SK-N-SH treated with all-trans-retinoic acid at 6 μM for 48 hours (cell line): ENCODE data around the gene FAM20C.

ENCODE experiments used
- ATAC-seq: fragments of 200-7000 bp; cut with Tn5 transposase; 3 replicates; pipeline ENCODE4 v1.9.1; 2020; ENCODE audit warnings: mild to moderate bottlenecking, moderate library complexity
- ARNTL ChIP-seq: fragments of 450-650 bp; formaldehyde crosslinking; IDR thresholded peaks from 2 replicates; pipeline ENCODE4 v1.5.0; 2020; ENCODE audit warnings: low read depth, mild to moderate bottlenecking, moderate library complexity, borderline replicate concordance
- BACH2 ChIP-seq: fragments of 250-450 bp; sonication (Bioruptor Pico); IDR thresholded peaks from 2 replicates; pipeline ENCODE4 v1.9.0; 2021; ENCODE audit warnings: mild to moderate bottlenecking, borderline replicate concordance
- CREB5 ChIP-seq: fragments of 250-450 bp; sonication (Bioruptor Pico); IDR thresholded peaks from 2 replicates; pipeline ENCODE4 v1.5.1; 2020; ENCODE audit warnings: low read depth, mild to moderate bottlenecking, moderate library complexity
- CSDC2 ChIP-seq: fragments of 250-450 bp; sonication (Bioruptor Pico); IDR thresholded peaks from 2 replicates; pipeline ENCODE4 v1.5.0; 2020; ENCODE audit warnings: mild to moderate bottlenecking, moderate library complexity
- ESRRG ChIP-seq: fragments of 250-450 bp; sonication (Bioruptor Pico); IDR thresholded peaks from 2 replicates; pipeline ENCODE4 v1.6.1; 2021; ENCODE audit warnings: mild to moderate bottlenecking
- GLIS3 ChIP-seq: fragments of 250-450 bp; sonication (Bioruptor Pico); IDR thresholded peaks from 2 replicates; pipeline ENCODE4 v1.5.0; 2020; ENCODE audit warnings: mild to moderate bottlenecking, moderate library complexity
- ISL1 ChIP-seq: fragments of 250-450 bp; sonication (Bioruptor Pico); IDR thresholded peaks from 2 replicates; pipeline ENCODE4 v2.1.2; 2022; ENCODE audit warnings: mild to moderate bottlenecking, moderate library complexity
- OSR1 ChIP-seq: fragments of 250-450 bp; sonication (Bioruptor Pico); IDR thresholded peaks from 2 replicates; pipeline ENCODE4 v1.8.0; 2022; ENCODE audit warnings: moderate library complexity, mild to moderate bottlenecking, inconsistent platforms
- PPARA ChIP-seq: fragments of 250-450 bp; sonication (Bioruptor Pico); IDR thresholded peaks from 2 replicates; pipeline ENCODE4 v1.5.0; 2020; ENCODE audit warnings: mild to moderate bottlenecking, borderline replicate concordance
- RARB ChIP-seq: fragments of 250-450 bp; sonication (Bioruptor Pico); IDR thresholded peaks from 2 replicates; pipeline ENCODE4 v1.8.0; 2021; ENCODE audit warnings: mild to moderate bottlenecking, moderate library complexity
- SNAI2 ChIP-seq: fragments of 250-450 bp; sonication (Bioruptor Pico); IDR thresholded peaks from 2 replicates; pipeline ENCODE4 v1.5.0; 2020; ENCODE audit warnings: mild to moderate bottlenecking, moderate library complexity
- TCF4 ChIP-seq: fragments of 250-450 bp; sonication (Bioruptor Pico); IDR thresholded peaks from 2 replicates; pipeline ENCODE4 v1.8.0; 2021; ENCODE audit warnings: mild to moderate bottlenecking, moderate library complexity, borderline replicate concordance
- ZC3H10 ChIP-seq: fragments of 250-450 bp; sonication (Bioruptor Pico); IDR thresholded peaks from 2 replicates; pipeline ENCODE4 v1.5.1; 2021; ENCODE audit warnings: mild to moderate bottlenecking, moderate library complexity
- ZFP3 ChIP-seq: fragments of 250-450 bp; sonication (Bioruptor Pico); IDR thresholded peaks from 2 replicates; pipeline ENCODE4 v1.5.0; 2020; ENCODE audit warnings: mild to moderate bottlenecking, moderate library complexity
- ZNF565 ChIP-seq: fragments of 450-650 bp; formaldehyde crosslinking; conservative IDR thresholded peaks from 2 replicates; pipeline ENCODE4 v1.5.0; 2020; ENCODE audit warnings: low read depth, mild to moderate bottlenecking, moderate library complexity
- ZNF70 ChIP-seq: fragments of 450-650 bp; formaldehyde crosslinking; IDR thresholded peaks from 2 replicates; pipeline ENCODE4 v1.5.0; 2020; ENCODE audit warnings: mild to moderate bottlenecking, moderate library complexity
- TF ChIP-seq, protein P1 (sequence below): fragments of 250-450 bp; sonication (Bioruptor Pico); IDR thresholded peaks from 2 replicates; pipeline ENCODE4 v1.5.1; 2021; ENCODE audit warnings: mild to moderate bottlenecking, moderate library complexity
- TF ChIP-seq, protein P2 (sequence below): fragments of 250-450 bp; sonication (Bioruptor Pico); IDR thresholded peaks from 2 replicates; pipeline ENCODE4 v1.5.0; 2020; ENCODE audit warnings: mild to moderate bottlenecking, moderate library complexity
- TF ChIP-seq, protein P3 (sequence below): fragments of 250-450 bp; sonication (Bioruptor Pico); IDR thresholded peaks from 2 replicates; pipeline ENCODE4 v1.8.0; 2021; ENCODE audit warnings: low read depth, mild to moderate bottlenecking, moderate library complexity, borderline replicate concordance

Gene FAM20C

GRCh38 chr7:260441-261281 is 68.3 kb downstream of the FAM20C start:
- TF ChIP-seq ZNF565 (CRISPR knock-in tag) (no peak), ZFP3 (CRISPR knock-in tag) (no peak), GLIS3 (no peak), ZNF70 (no peak), ZC3H10 (no peak), PPARA (CRISPR knock-in tag) (no peak), CSDC2 (CRISPR knock-in tag) (no peak), TCF4 (CRISPR knock-in tag) (no peak), SNAI2 (CRISPR knock-in tag) (no peak), ARNTL (CRISPR knock-in tag) (no peak), RARB (CRISPR knock-in tag) (no peak)
- TF ChIP-seq, protein P1, sequence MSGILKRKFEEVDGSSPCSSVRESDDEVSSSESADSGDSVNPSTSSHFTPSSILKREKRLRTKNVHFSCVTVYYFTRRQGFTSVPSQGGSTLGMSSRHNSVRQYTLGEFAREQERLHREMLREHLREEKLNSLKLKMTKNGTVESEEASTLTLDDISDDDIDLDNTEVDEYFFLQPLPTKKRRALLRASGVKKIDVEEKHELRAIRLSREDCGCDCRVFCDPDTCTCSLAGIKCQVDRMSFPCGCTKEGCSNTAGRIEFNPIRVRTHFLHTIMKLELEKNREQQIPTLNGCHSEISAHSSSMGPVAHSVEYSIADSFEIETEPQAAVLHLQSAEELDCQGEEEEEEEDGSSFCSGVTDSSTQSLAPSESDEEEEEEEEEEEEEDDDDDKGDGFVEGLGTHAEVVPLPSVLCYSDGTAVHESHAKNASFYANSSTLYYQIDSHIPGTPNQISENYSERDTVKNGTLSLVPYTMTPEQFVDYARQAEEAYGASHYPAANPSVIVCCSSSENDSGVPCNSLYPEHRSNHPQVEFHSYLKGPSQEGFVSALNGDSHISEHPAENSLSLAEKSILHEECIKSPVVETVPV = no peak
- no peak for ATAC-seq

- no peak for ATAC-seq
- TF ChIP-seq BACH2 (CRISPR knock-in tag) (no peak), ARNTL (CRISPR knock-in tag) (no peak), GLIS3 (no peak), ISL1 (CRISPR knock-in tag) (no peak), OSR1 (CRISPR knock-in tag) (no peak), ZFP3 (CRISPR knock-in tag) (no peak), ZNF70 (no peak), TCF4 (CRISPR knock-in tag) (no peak), CREB5 (CRISPR knock-in tag) (no peak), PPARA (CRISPR knock-in tag) (no peak), ESRRG (CRISPR knock-in tag) (no peak), CSDC2 (CRISPR knock-in tag) (no peak), RARB (CRISPR knock-in tag) (no peak), SNAI2 (CRISPR knock-in tag) (no peak)
- TF ChIP-seq, protein P2, sequence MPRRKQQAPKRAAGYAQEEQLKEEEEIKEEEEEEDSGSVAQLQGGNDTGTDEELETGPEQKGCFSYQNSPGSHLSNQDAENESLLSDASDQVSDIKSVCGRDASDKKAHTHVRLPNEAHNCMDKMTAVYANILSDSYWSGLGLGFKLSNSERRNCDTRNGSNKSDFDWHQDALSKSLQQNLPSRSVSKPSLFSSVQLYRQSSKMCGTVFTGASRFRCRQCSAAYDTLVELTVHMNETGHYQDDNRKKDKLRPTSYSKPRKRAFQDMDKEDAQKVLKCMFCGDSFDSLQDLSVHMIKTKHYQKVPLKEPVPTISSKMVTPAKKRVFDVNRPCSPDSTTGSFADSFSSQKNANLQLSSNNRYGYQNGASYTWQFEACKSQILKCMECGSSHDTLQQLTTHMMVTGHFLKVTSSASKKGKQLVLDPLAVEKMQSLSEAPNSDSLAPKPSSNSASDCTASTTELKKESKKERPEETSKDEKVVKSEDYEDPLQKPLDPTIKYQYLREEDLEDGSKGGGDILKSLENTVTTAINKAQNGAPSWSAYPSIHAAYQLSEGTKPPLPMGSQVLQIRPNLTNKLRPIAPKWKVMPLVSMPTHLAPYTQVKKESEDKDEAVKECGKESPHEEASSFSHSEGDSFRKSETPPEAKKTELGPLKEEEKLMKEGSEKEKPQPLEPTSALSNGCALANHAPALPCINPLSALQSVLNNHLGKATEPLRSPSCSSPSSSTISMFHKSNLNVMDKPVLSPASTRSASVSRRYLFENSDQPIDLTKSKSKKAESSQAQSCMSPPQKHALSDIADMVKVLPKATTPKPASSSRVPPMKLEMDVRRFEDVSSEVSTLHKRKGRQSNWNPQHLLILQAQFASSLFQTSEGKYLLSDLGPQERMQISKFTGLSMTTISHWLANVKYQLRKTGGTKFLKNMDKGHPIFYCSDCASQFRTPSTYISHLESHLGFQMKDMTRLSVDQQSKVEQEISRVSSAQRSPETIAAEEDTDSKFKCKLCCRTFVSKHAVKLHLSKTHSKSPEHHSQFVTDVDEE (CRISPR knock-in tag) = no peak
- TF ChIP-seq, protein P1 = no peak
- TF ChIP-seq, protein P3, sequence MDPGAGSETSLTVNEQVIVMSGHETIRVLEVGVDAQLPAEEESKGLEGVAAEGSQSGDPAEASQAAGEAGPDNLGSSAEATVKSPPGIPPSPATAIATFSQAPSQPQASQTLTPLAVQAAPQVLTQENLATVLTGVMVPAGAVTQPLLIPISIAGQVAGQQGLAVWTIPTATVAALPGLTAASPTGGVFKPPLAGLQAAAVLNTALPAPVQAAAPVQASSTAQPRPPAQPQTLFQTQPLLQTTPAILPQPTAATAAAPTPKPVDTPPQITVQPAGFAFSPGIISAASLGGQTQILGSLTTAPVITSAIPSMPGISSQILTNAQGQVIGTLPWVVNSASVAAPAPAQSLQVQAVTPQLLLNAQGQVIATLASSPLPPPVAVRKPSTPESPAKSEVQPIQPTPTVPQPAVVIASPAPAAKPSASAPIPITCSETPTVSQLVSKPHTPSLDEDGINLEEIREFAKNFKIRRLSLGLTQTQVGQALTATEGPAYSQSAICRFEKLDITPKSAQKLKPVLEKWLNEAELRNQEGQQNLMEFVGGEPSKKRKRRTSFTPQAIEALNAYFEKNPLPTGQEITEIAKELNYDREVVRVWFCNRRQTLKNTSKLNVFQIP (CRISPR knock-in tag) = no peak
Observed at GRCh38 chr7:261341-262250, 69.2 kb downstream of the FAM20C start.
